Psoas muscle (tissue), 8 donors: ENCODE data around the gene IFITM2. TPM values are rescaled to one million over a fixed set of nuclear protein-coding genes. Genes with fewer than 3 reads are reported as not detected.
"Not testable (repeated sequence)": the region's sequence is repeated elsewhere in the genome, so short reads cannot be mapped to it uniquely, and the experiment has no call there.

ENCODE experiments used
- ATAC-seq, 4 donors: fragments of 200-7000 bp; cut with Tn5 transposase; one replicate each; pipeline ENCODE4 v1.9.1; 2020; ENCODE audit warnings: moderate library complexity in 3 of 4, mild to moderate bottlenecking in 2 of 4
- DNase-seq, 2 donors: peaks; one replicate each; pipeline ENCODE4 v3.0.0-alpha.2; 2020
- H3K27ac ChIP-seq: fragments of 200-600 bp; one replicate; pipeline ENCODE4 v1.8.0; 2022
- H3K27me3 ChIP-seq, 3 donors: fragments of 200-600 bp in 1 of 3; one replicate each; pipeline versions ENCODE4 v1.6.1 to v1.8.0; 2013 to 2022; ENCODE audit warnings: low read length in 2 of 3, mild to moderate bottlenecking in 2 of 3, moderate library complexity in 1 of 3; ENCODE audit not compliant: insufficient read depth in 3 of 3
- H3K36me3 ChIP-seq, 2 donors: fragments of 200-600 bp in 1 of 2; one replicate each; pipeline versions ENCODE4 v1.6.1 to v1.8.0; 2013 to 2022; ENCODE audit warnings: low read depth in 1 of 2, mild to moderate bottlenecking in 1 of 2, moderate library complexity in 1 of 2; ENCODE audit not compliant: insufficient read depth in 1 of 2
- H3K4me1 ChIP-seq: fragments of 200-600 bp; one replicate; pipeline ENCODE4 v1.8.0; 2022
- H3K4me3 ChIP-seq: fragments of 200-600 bp; one replicate; pipeline ENCODE4 v1.8.0; 2022; ENCODE audit warnings: mild to moderate bottlenecking
- H3K9me3 ChIP-seq: fragments of 200-600 bp; one replicate; pipeline ENCODE4 v1.8.0; 2022
- CTCF ChIP-seq: fragments of 200-600 bp; IDR thresholded peaks from one replicate; pipeline ENCODE4 v1.8.0; 2022; ENCODE audit warnings: antibody characterized with exemption
- WGBS, 3 donors: extraction: QIAGEN DNeasy Blood & Tissue Kit; methylation state at CpG; one replicate each; pipeline versions ENCODE4 v1.1.6 to v1.1.7; 2013; 5-methylcytosine and 5-hydroxymethylcytosine counted together
- intact Hi-C, 2 donors: fragments of 100-400 bp; cut with DNase I; formaldehyde crosslinking; loops; one replicate each; pipeline versions ENCODE4 v1.11.0 to v1.14.2; 2022
- polyA plus RNA-seq, 3 donors: library from polyadenylated mRNA; stranded (reverse); fragments of 200-250 nt; gene quantifications; one replicate each; pipeline ENCODE4 v1.2.3, GENCODE V29; 2013
- total RNA-seq, 4 donors: library from RNA; stranded (reverse); fragmentation: NEBNext Ultra II Directional in 2 of 4; extraction: Animal tissue kit (Norgen Biotek cat#: 25700) in 2 of 4; gene quantifications; one replicate each; pipeline versions ENCODE4 v1.2.1 to v1.2.4, GENCODE V29; 2021 to 2023
- donor health status: healthy with polysubstance abuse.
- donor health status: DM: no; HTN: no; CAD: no; lungs with moderate emphysema.
- donor health status: Bipolar disorder and iron deficiency.
- donor health status: healthy.
- donor health status: DM: yes; HTN: yes; CAD: no.
- donor health status: DM: no; HTN: no; CAD: no.
- donor health status: DM: no; HTN: no; CAD: no.
- donor health status: DM: yes; HTN: yes; CAD: no.

IFITM2 gene
- total and polyA plus RNA-seq, 7 donors, result 109 to 371 (median 138) TPM

GRCh38 chr11:285021-285893, 22.4 kb upstream of the IFITM2 start:
- Histone ChIP-seq H3K27me3 (peaks cover 0 to 69% (median 40%) of the 10 kb centered on the region in 3 donors), H3K4me1 (no peaks in the 10 kb centered on the region), H3K27ac (no peak overlapping the region), H3K9me3 (no peaks in the 10 kb centered on the region), H3K36me3 (no peaks in the 10 kb centered on the region), H3K4me3 (no peak overlapping the region)
- TF ChIP-seq CTCF, result no peak
- DNase-seq (peak in 1 of 2 donors; percentile 32), ATAC-seq (no peak)
- intact Hi-C loops, result no loop called here
- WGBS, 3 donors, result 71 to 75% (median 71%) methylated on average over 28 to 29 of the region's 29 CpGs

- intact Hi-C loops, result no loop called here
- Histone ChIP-seq H3K27me3 (peaks cover 0 to 64% (median 34%) of the 10 kb centered on the region in 3 donors), H3K9me3 (no peaks in the 10 kb centered on the region), H3K4me1 (no peaks in the 10 kb centered on the region), H3K27ac (no peak overlapping the region), H3K4me3 (no peak overlapping the region), H3K36me3 (no peaks in the 10 kb centered on the region)
- ATAC-seq (no peak), DNase-seq (peak in 1 of 2 donors; percentile 26)
- WGBS, 3 donors, result 78 to 88% (median 83%) methylated on average over 8 of the region's 8 CpGs
- no peak for TF ChIP-seq CTCF
These were observed 21.8 kb upstream of the IFITM2 start for GRCh38 chr11:285894-286220.

GRCh38 chr11:286977-287820, 20.4 kb upstream of the IFITM2 start:
- H3K36me3 ChIP-seq, H3K27ac ChIP-seq, intact Hi-C loops, H3K9me3 ChIP-seq, H3K4me1 ChIP-seq, ATAC-seq, H3K4me3 ChIP-seq: not testable (repeated sequence)
- WGBS, 3 donors, result 77 to 86% (median 85%) methylated on average over 27 of the region's 27 CpGs
- peaks cover 0 to 50% (median 26%) of the 10 kb centered on the region in 3 donors for H3K27me3 ChIP-seq
- DNase-seq, result peak; percentile 12 to 31

- Histone ChIP-seq H3K27me3 (peaks cover 0 to 43% (median 21%) of the 10 kb centered on the region in 3 donors), H3K36me3 (no peaks in the 10 kb centered on the region), H3K4me1 (no peaks in the 10 kb centered on the region), H3K9me3 (no peaks in the 10 kb centered on the region), H3K27ac (no peak overlapping the region), H3K4me3 (peak overlapping the region; percentile 72)
- TF ChIP-seq CTCF, result no peak
- intact Hi-C loops, result no loop called here
- WGBS, 3 donors, result 19 to 28% (median 25%) methylated on average over 35 to 41 of the region's 41 CpGs
- ATAC-seq (no peak), DNase-seq (peak; percentile 20 to 56)
These were observed 19.7 kb upstream of the IFITM2 start for GRCh38 chr11:287821-288477.
